ENCODE measurements around the gene ZNF808.

- no peak for TF ChIP-seq POLR2A (IDR thresholded peaks at IDR 0.05; ENCODE audit: low read length)
- TF ChIP-seq GATA1 (IDR thresholded peaks at IDR 0.05; ENCODE audit: low read depth, low read length): no peak
Measured at GRCh38 chr19:52601025-52601973, 73.8 kb downstream of the ZNF808 start.
